DOHH2 (cell line): ENCODE measurements around the gene PODXL.

ENCODE experiments used
- EZH2phosphoT487 ChIP-seq: fragments of 200-600 bp; sonication (generic); IDR thresholded peaks from 2 replicates; pipeline ENCODE4 v1.6.1; 2017; ENCODE audit warnings: borderline replicate concordance, mild to moderate bottlenecking, antibody characterized with exemption, low read length, moderate library complexity, mixed read lengths
- TF ChIP-seq, protein P1 (sequence below): fragments of 200-600 bp; sonication (generic); IDR thresholded peaks from one replicate; pipeline ENCODE4 v1.5.1; 2014; ENCODE audit warnings: antibody characterized with exemption, mild to moderate bottlenecking, low read depth, low read length; ENCODE audit not compliant: poor library complexity, severe bottlenecking

DNA sequence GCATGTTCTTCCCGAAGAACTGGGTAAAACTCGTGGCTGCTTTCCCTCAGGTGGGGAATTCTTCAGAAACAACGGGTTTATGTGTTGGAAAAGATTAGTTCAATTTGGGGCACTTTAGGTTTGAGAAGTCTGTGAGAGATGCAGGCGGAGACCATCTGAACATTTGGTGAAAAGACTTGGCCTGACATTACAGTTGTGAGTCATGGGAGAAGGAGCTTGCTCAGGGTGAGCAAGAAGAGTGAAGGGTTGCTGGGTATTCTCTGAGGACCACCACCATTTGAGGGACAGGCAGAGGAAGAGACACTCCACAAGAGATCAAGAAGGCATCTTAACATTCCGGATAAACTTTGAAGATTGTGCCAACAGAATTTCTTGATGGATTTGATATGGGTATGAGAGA lies 88.6 kb downstream of the PODXL start:
- TF ChIP-seq, protein P1, sequence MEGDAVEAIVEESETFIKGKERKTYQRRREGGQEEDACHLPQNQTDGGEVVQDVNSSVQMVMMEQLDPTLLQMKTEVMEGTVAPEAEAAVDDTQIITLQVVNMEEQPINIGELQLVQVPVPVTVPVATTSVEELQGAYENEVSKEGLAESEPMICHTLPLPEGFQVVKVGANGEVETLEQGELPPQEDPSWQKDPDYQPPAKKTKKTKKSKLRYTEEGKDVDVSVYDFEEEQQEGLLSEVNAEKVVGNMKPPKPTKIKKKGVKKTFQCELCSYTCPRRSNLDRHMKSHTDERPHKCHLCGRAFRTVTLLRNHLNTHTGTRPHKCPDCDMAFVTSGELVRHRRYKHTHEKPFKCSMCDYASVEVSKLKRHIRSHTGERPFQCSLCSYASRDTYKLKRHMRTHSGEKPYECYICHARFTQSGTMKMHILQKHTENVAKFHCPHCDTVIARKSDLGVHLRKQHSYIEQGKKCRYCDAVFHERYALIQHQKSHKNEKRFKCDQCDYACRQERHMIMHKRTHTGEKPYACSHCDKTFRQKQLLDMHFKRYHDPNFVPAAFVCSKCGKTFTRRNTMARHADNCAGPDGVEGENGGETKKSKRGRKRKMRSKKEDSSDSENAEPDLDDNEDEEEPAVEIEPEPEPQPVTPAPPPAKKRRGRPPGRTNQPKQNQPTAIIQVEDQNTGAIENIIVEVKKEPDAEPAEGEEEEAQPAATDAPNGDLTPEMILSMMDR: no peak
- TF ChIP-seq EZH2phosphoT487: no peak
